Colonic mucosa (tissue), 4 donors: Measurements from ENCODE around the gene PLEKHG7. TPM values are rescaled to one million over a fixed set of nuclear protein-coding genes. Genes with fewer than 3 reads are reported as not detected.

Experiments used
- DNase-seq: peaks from one replicate; pipeline ENCODE4 v3.0.0-alpha.2; 2020
- H3K27ac ChIP-seq: fragments of 200-600 bp; one replicate; pipeline ENCODE4 v1.8.0; 2021
- H3K27me3 ChIP-seq: fragments of 200-600 bp; one replicate; pipeline ENCODE4 v1.8.0; 2021
- H3K36me3 ChIP-seq: fragments of 200-600 bp; one replicate; pipeline ENCODE4 v1.8.0; 2021
- H3K4me1 ChIP-seq: fragments of 200-600 bp; one replicate; pipeline ENCODE4 v1.8.0; 2021; ENCODE audit warnings: mild to moderate bottlenecking
- H3K4me3 ChIP-seq: fragments of 200-600 bp; one replicate; pipeline ENCODE4 v1.8.0; 2021
- H3K9ac ChIP-seq, 2 donors: one replicate each; pipeline ENCODE4 v1.7.0; 2013; ENCODE audit warnings: control low read depth in 2 of 2, low read depth in 2 of 2, low read length in 2 of 2
- H3K9me3 ChIP-seq: fragments of 200-600 bp; one replicate; pipeline ENCODE4 v1.8.0; 2021
- CTCF ChIP-seq: fragments of 200-600 bp; IDR thresholded peaks from one replicate; pipeline ENCODE4 v1.8.0; 2022; ENCODE audit warnings: antibody characterized with exemption, mild to moderate bottlenecking
- intact Hi-C: fragments of 100-400 bp; cut with DNase I; formaldehyde crosslinking; loops from one replicate; pipeline ENCODE4 v1.14.1; 2022
- total RNA-seq, 2 donors: library from RNA; stranded (reverse); fragmentation: NEBNext Ultra II Directional in 1 of 2; extraction: Animal tissue kit (Norgen Biotek cat#: 25700) in 1 of 2; gene quantifications; one replicate each; pipeline ENCODE4 v1.2.1, GENCODE V29; 2021
- donor health status: healthy.
- donor health status: DM: no; HTN: no; CAD: no.
- donor health status: DM: no; HTN: no; CAD: no.

The PLEKHG7 gene
- total RNA-seq, 2 donors from 2014 or later = 0.32 to 0.59 TPM

GRCh38 chr12:92722897-92723296 is 20.1 kb downstream of the PLEKHG7 start:
- Histone ChIP-seq H3K27ac (no peak overlapping the region), H3K4me3 (no peak overlapping the region), H3K36me3 (no peaks in the 10 kb centered on the region), H3K9ac (no peak overlapping the region), H3K27me3 (no peaks in the 10 kb centered on the region), H3K9me3 (no peaks in the 10 kb centered on the region), H3K4me1 (no peaks in the 10 kb centered on the region)
- intact Hi-C loops = no loop called here
- no peak for TF ChIP-seq CTCF
- DNase-seq = no peak

- DNase-seq = no peak
- no peak overlapping the region for H3K27ac ChIP-seq
- no peak overlapping the region for H3K9ac ChIP-seq
- no peak overlapping the region for H3K4me3 ChIP-seq
- H3K36me3 ChIP-seq = no peaks in the 10 kb centered on the region
- H3K27me3 ChIP-seq = no peaks in the 10 kb centered on the region
- H3K4me1 ChIP-seq = no peaks in the 10 kb centered on the region
- no peaks in the 10 kb centered on the region for H3K9me3 ChIP-seq
- TF ChIP-seq CTCF = no peak
- intact Hi-C loops = no loop called here
Observed at GRCh38 chr12:92726850-92727249, 24.1 kb downstream of the PLEKHG7 start.

GRCh38 chr12:92729773-92730305 is 27.1 kb downstream of the PLEKHG7 start:
- TF ChIP-seq CTCF = no peak
- H3K27me3 ChIP-seq = no peaks in the 10 kb centered on the region

GRCh38 chr12:92730758-92731157 is 28.0 kb downstream of the PLEKHG7 start:
- Histone ChIP-seq H3K4me3 (no peak overlapping the region), H3K9ac (no peak overlapping the region), H3K27me3 (no peaks in the 10 kb centered on the region), H3K27ac (no peak overlapping the region), H3K4me1 (no peaks in the 10 kb centered on the region), H3K36me3 (no peaks in the 10 kb centered on the region), H3K9me3 (no peaks in the 10 kb centered on the region)
- DNase-seq = no peak
- intact Hi-C loops = no loop called here
- TF ChIP-seq CTCF = no peak

More at GRCh38 chr12:92729773-92730305, 27.1 kb downstream of the PLEKHG7 start:
- no peak for DNase-seq
- Histone ChIP-seq H3K4me3 (no peak overlapping the region), H3K9ac (no peak overlapping the region), H3K27ac (no peak overlapping the region), H3K36me3 (no peaks in the 10 kb centered on the region), H3K9me3 (no peaks in the 10 kb centered on the region), H3K4me1 (no peaks in the 10 kb centered on the region)
- intact Hi-C loops = no loop called here

GRCh38 chr12:92732216-92732615 is 29.4 kb downstream of the PLEKHG7 start:
- no peaks in the 10 kb centered on the region for H3K36me3 ChIP-seq
- no peaks in the 10 kb centered on the region for H3K27me3 ChIP-seq
- H3K4me3 ChIP-seq = no peak overlapping the region
- no peak overlapping the region for H3K27ac ChIP-seq
- TF ChIP-seq CTCF = no peak
- no peak overlapping the region for H3K9ac ChIP-seq
- H3K4me1 ChIP-seq = no peaks in the 10 kb centered on the region
- intact Hi-C loops = no loop called here
- no peaks in the 10 kb centered on the region for H3K9me3 ChIP-seq
- DNase-seq = no peak

- Histone ChIP-seq H3K9me3 (no peaks in the 10 kb centered on the region), H3K27ac (no peak overlapping the region), H3K4me1 (no peaks in the 10 kb centered on the region), H3K27me3 (no peaks in the 10 kb centered on the region), H3K9ac (no peak overlapping the region), H3K4me3 (no peak overlapping the region), H3K36me3 (no peaks in the 10 kb centered on the region)
- no peak for TF ChIP-seq CTCF
- DNase-seq = no peak
- intact Hi-C loops = no loop called here
Observed at GRCh38 chr12:92732716-92733115, 29.9 kb downstream of the PLEKHG7 start.
